HepG2 (cell line): ENCODE measurements around the gene ZNF740. TPM values are rescaled to one million over a fixed set of nuclear protein-coding genes. Genes with fewer than 3 reads are reported as not detected.

Experiments
- AHR ChIP-seq: IDR thresholded peaks from 2 replicates; pipeline ENCODE4 v1.6.1; 2018; ENCODE audit warnings: missing genetic modification reagents, missing compliant biosample characterization
- DNMT1 ChIP-seq: sonication (generic); formaldehyde crosslinking; IDR thresholded peaks from 2 replicates; pipeline ENCODE4 v1.5.1; 2020; ENCODE audit warnings: mild to moderate bottlenecking, missing genetic modification reagents
- EHMT2 ChIP-seq: fragments of 200-600 bp; sonication (generic); IDR thresholded peaks from 2 replicates; pipeline ENCODE4 v1.7.0; 2017; ENCODE audit warnings: antibody characterized with exemption, low read depth, low read length, borderline replicate concordance
- ELF3 ChIP-seq: IDR thresholded peaks from 2 replicates; pipeline ENCODE4 v1.6.1; 2016; ENCODE audit warnings: missing genetic modification reagents, missing compliant biosample characterization
- ESRRA ChIP-seq: sonication (generic); formaldehyde crosslinking; IDR thresholded peaks from 2 replicates; pipeline ENCODE4 v1.5.1; 2020; ENCODE audit warnings: mild to moderate bottlenecking, low read depth, missing genetic modification reagents
- ETV5 ChIP-seq: IDR thresholded peaks from 2 replicates; pipeline ENCODE4 v1.6.1; 2018; ENCODE audit warnings: missing biosample characterization, missing genetic modification reagents, inconsistent platforms, borderline replicate concordance
- FOXA1 ChIP-seq, 2 experiments: fragments of 450-650 bp in 1 of 2; sonication (generic) in 1 of 2; formaldehyde crosslinking in 1 of 2; IDR thresholded peaks; 2 replicates each; pipeline versions ENCODE4 v1.4.0 to v1.6.1; 2016 to 2020; ENCODE audit warnings: missing genetic modification reagents in 1 of 2
- KDM3A ChIP-seq: IDR thresholded peaks from 2 replicates; pipeline ENCODE4 v1.6.1; 2018; ENCODE audit warnings: low read depth, missing compliant biosample characterization
- KLF16 ChIP-seq, 2 experiments: sonication (generic) in 1 of 2; formaldehyde crosslinking in 1 of 2; IDR thresholded peaks; 2 replicates each; pipeline versions ENCODE4 v1.6.1 to v1.8.0; 2016 to 2023; ENCODE audit warnings: missing genetic modification reagents in 2 of 2, missing compliant biosample characterization in 1 of 2
- NBN ChIP-seq: fragments of 450-650 bp; conservative IDR thresholded peaks from 2 replicates; pipeline ENCODE4 v1.6.1; 2017
- NR2F2 ChIP-seq: IDR thresholded peaks from 2 replicates; pipeline ENCODE4 v1.6.1; 2012; ENCODE audit warnings: low read depth, inconsistent platforms, borderline replicate concordance
- PHB2 ChIP-seq: fragments of 450-650 bp; IDR thresholded peaks from 2 replicates; pipeline ENCODE4 v1.6.1; 2018; ENCODE audit not compliant: partially characterized antibody
- SIN3B ChIP-seq: fragments of 150-350 bp; IDR thresholded peaks from 2 replicates; pipeline ENCODE4 v1.6.1; 2014; ENCODE audit warnings: low read length
- THAP11 ChIP-seq: IDR thresholded peaks from 2 replicates; pipeline ENCODE4 v1.6.1; 2016; ENCODE audit warnings: missing biosample characterization, missing genetic modification reagents
- ZBTB7A ChIP-seq: sonication (generic); formaldehyde crosslinking; IDR thresholded peaks from 2 replicates; pipeline ENCODE4 v1.8.0; 2022; ENCODE audit warnings: mild to moderate bottlenecking, missing genetic modification reagents
- ZFYVE20 ChIP-seq: sonication (generic); formaldehyde crosslinking; IDR thresholded peaks from 2 replicates; pipeline ENCODE4 v1.8.0; 2023; ENCODE audit warnings: low read depth, mild to moderate bottlenecking, moderate library complexity, missing genetic modification reagents, borderline replicate concordance
- ZNF720 ChIP-seq: sonication (generic); formaldehyde crosslinking; IDR thresholded peaks from 2 replicates; pipeline ENCODE4 v1.4.0; 2020; ENCODE audit warnings: missing genetic modification reagents
- ZNF839 ChIP-seq: sonication (generic); formaldehyde crosslinking; IDR thresholded peaks from 2 replicates; pipeline ENCODE4 v1.4.0; 2020; ENCODE audit warnings: missing genetic modification reagents, mild to moderate bottlenecking, borderline replicate concordance
- polyA plus RNA-seq, 8 experiments: library from polyadenylated mRNA; depleted of rRNA in 3 of 8; stranded (reverse) in 7 of 8; unstranded in 1 of 8; fragments of >200 nt; fragmentation: Illumina TruSeq in 4 of 8; extraction: Trizol in 4 of 8; gene quantifications; 2 replicates each; pipeline versions ENCODE4 v1.2.1 to v1.2.3, GENCODE V29; 2011 to 2016; ENCODE audit warnings: low read depth in 4 of 8, missing spikeins in 1 of 8, mixed read lengths in 1 of 8; ENCODE audit not compliant: insufficient read depth in 1 of 8
- total RNA-seq, 5 experiments: library from RNA; depleted of rRNA; stranded (reverse); fragments of >200 nt; fragmentation: Illumina TruSeq; extraction: Trizol; gene quantifications; 2 replicates each; pipeline ENCODE4 v1.2.3, GENCODE V29; 2016; ENCODE audit warnings: low read depth in 1 of 5
- TF ChIP-seq, protein P1 (sequence below): sonication (generic); formaldehyde crosslinking; IDR thresholded peaks from 2 replicates; pipeline ENCODE4 v1.9.0; 2021; ENCODE audit warnings: missing genetic modification reagents, borderline replicate concordance
- TF ChIP-seq, protein P2 (sequence below): sonication (generic); formaldehyde crosslinking; IDR thresholded peaks from 2 replicates; pipeline ENCODE4 v1.4.0; 2020; ENCODE audit warnings: low read depth, missing genetic modification reagents
- TF ChIP-seq, protein P3 (sequence below): sonication (generic); formaldehyde crosslinking; IDR thresholded peaks from 2 replicates; pipeline ENCODE4 v1.5.1; 2020; ENCODE audit warnings: mild to moderate bottlenecking, missing genetic modification reagents, borderline replicate concordance
- TF ChIP-seq, protein P4 (sequence below): sonication (generic); formaldehyde crosslinking; IDR thresholded peaks from 2 replicates; pipeline ENCODE4 v1.5.1; 2020; ENCODE audit warnings: missing genetic modification reagents, mild to moderate bottlenecking, borderline replicate concordance

The ZNF740 gene
- total and polyA plus RNA-seq, 2 of the 13 experiments (the other 11 are each of a cell fraction or from before 2014, with no cell fraction given), result 16.9 to 19.0 TPM

DNA sequence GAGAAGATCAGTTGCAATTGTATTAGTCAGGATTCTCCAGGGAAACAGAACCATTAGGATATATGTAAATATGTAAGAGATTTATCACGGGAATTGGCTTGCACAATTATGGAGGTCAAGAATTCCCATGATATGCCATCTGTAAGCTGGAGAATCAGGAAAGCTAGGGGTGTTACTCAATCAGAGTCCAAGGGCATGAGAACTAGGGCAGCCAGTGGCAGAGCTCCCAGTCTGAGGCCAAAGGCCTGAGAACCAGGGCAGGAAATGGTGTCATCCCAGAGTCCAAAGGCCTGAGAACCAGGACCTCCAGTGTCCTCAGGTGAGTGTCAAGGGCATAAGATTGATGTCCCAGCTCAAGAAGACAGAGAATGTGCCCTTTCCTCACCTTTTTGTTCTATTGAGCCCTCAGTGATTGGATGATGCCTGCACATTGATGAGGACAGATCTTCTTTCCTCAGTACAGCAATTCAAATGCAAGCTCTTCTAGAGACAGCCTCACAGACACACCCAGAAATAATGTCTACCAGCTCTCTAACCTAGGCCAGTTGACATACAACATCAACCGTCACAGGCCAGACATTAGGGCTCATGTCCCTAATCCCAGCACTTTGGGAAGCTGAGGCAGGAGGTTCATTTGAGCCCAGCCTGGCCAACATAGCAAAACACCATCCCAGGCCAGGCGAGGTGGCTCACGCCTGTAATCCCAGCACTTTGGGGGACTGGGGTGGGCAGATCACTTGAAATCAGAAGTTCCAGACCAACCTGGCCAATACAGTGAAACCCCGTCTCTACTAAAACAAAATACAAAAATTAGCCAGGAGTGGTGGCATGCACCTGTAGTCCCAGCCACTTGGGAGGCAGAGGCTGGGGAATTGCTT lies 34.9 kb upstream of the ZNF740 start (continued):
- TF ChIP-seq, protein P1, sequence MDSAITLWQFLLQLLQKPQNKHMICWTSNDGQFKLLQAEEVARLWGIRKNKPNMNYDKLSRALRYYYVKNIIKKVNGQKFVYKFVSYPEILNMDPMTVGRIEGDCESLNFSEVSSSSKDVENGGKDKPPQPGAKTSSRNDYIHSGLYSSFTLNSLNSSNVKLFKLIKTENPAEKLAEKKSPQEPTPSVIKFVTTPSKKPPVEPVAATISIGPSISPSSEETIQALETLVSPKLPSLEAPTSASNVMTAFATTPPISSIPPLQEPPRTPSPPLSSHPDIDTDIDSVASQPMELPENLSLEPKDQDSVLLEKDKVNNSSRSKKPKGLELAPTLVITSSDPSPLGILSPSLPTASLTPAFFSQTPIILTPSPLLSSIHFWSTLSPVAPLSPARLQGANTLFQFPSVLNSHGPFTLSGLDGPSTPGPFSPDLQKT (CRISPR knock-in tag), result no peak
- TF ChIP-seq ETV5, result peak; percentile 70; the same call in 1 of the 2 replicates
- no peak for TF ChIP-seq ZFYVE20
- TF ChIP-seq, protein P2, sequence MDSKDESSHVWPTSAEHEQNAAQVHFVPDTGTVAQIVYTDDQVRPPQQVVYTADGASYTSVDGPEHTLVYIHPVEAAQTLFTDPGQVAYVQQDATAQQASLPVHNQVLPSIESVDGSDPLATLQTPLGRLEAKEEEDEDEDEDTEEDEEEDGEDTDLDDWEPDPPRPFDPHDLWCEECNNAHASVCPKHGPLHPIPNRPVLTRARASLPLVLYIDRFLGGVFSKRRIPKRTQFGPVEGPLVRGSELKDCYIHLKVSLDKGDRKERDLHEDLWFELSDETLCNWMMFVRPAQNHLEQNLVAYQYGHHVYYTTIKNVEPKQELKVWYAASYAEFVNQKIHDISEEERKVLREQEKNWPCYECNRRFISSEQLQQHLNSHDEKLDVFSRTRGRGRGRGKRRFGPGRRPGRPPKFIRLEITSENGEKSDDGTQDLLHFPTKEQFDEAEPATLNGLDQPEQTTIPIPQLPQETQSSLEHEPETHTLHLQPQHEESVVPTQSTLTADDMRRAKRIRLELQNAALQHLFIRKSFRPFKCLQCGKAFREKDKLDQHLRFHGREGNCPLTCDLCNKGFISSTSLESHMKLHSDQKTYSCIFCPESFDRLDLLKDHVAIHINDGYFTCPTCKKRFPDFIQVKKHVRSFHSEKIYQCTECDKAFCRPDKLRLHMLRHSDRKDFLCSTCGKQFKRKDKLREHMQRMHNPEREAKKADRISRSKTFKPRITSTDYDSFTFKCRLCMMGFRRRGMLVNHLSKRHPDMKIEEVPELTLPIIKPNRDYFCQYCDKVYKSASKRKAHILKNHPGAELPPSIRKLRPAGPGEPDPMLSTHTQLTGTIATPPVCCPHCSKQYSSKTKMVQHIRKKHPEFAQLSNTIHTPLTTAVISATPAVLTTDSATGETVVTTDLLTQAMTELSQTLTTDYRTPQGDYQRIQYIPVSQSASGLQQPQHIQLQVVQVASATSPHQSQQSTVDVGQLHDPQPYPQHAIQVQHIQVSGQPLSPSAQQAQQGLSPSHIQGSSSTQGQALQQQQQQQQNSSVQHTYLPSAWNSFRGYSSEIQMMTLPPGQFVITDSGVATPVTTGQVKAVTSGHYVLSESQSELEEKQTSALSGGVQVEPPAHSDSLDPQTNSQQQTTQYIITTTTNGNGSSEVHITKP (CRISPR knock-in tag), result no peak
- no peak for TF ChIP-seq DNMT1 (CRISPR knock-in tag)
- no peak for TF ChIP-seq PHB2
- TF ChIP-seq FOXA1 (IDR thresholded peaks at IDR 0.05), result no peak
- 0 out of 2 replicates have a peak, but pooled peaks have one; percentile 8 for TF ChIP-seq FOXA1 (CRISPR knock-in tag; IDR thresholded peaks at IDR 0.05)
- 0 out of 2 replicates have a peak, but pooled peaks have one; percentile 21 for TF ChIP-seq ELF3 (CRISPR knock-in tag)
- TF ChIP-seq, protein P3, sequence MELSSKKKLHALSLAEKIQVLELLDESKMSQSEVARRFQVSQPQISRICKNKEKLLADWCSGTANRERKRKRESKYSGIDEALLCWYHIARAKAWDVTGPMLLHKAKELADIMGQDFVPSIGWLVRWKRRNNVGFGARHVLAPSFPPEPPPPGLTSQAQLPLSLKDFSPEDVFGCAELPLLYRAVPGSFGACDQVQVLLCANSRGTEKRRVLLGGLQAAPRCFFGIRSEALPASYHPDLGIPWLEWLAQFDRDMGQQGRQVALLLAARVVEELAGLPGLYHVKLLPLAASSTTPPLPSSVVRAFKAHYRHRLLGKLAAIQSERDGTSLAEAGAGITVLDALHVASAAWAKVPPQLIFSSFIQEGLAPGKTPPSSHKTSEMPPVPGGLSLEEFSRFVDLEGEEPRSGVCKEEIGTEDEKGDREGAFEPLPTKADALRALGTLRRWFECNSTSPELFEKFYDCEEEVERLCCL (CRISPR knock-in tag), result no peak
- peak; percentile 83 for TF ChIP-seq NR2F2
- TF ChIP-seq, protein P4, sequence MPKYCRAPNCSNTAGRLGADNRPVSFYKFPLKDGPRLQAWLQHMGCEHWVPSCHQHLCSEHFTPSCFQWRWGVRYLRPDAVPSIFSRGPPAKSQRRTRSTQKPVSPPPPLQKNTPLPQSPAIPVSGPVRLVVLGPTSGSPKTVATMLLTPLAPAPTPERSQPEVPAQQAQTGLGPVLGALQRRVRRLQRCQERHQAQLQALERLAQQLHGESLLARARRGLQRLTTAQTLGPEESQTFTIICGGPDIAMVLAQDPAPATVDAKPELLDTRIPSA, result no peak
- peak; percentile 56; the same call in 1 of the 2 replicates for TF ChIP-seq THAP11 (CRISPR knock-in tag)
- TF ChIP-seq AHR, result no peak
- no peak for TF ChIP-seq SIN3B
- no peak for TF ChIP-seq ZNF839 (CRISPR knock-in tag)
- TF ChIP-seq KDM3A (CRISPR knock-in tag), result no peak
- no peak for TF ChIP-seq NBN
- 0 out of 4 replicates have a peak, but pooled peaks of 1 of the 2 experiments have one; percentile 23 for TF ChIP-seq KLF16 (CRISPR knock-in tag; IDR thresholded peaks at IDR 0.05)
- no peak for TF ChIP-seq EHMT2
- TF ChIP-seq ZNF720 (CRISPR knock-in tag), result no peak
- peak; percentile 99 for TF ChIP-seq ESRRA (CRISPR knock-in tag)
- no peak for TF ChIP-seq ZBTB7A (CRISPR knock-in tag)
